Anterior cingulate cortex (tissue), 58 donors: ENCODE measurements around the gene FAT2.
"Not testable (repeated sequence)": the region's sequence is repeated elsewhere in the genome, so short reads cannot be mapped to it uniquely, and the experiment has no call there.

Experiments used
- DNase-seq, 58 donors: peaks; one replicate each; lab custom pipeline; 2025; lab: John Stamatoyannopoulos, UW

The FAT2 gene

DNA sequence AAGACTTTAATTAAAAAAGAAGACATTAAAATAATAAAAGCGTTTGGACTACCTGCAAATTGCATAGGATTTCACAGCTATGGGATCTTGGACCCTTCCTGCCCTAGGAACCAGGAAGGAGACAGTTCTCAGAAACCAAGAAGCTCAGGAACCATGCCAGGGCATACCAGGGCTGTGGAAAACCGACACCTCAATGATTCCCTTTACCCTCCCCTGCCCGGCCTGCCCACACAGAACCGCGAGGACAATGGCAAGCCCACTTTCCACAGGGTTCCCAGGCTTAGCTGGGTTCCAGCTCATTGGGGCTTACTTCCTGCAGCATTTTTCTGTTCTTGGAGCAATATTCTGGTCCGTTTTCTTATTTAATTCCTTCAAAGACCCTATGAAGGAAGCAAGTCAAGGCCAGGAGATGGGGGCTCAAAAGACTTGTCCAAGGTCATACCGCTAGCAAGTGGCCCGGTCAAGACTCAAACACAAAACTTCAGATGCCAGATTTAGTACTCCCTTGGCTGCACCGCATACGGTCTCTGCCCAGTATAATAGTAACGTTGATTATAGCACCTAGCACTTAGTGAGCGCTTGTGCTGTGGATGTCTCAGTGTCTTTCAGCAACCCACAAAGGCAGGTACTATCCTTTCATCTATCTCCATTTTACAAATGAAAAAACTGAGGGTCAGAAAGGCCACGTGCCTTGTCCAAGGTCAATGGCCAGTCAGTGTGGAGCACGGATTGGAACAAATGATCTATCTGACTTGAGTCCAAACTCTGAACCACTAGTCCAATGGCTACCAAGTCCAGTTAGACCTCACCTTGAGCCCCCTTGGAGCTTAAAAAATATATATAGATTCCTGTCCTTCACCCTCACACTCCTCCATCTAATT, 6.8 kb downstream of the FAT2 start:
- no peak for DNase-seq

DNA sequence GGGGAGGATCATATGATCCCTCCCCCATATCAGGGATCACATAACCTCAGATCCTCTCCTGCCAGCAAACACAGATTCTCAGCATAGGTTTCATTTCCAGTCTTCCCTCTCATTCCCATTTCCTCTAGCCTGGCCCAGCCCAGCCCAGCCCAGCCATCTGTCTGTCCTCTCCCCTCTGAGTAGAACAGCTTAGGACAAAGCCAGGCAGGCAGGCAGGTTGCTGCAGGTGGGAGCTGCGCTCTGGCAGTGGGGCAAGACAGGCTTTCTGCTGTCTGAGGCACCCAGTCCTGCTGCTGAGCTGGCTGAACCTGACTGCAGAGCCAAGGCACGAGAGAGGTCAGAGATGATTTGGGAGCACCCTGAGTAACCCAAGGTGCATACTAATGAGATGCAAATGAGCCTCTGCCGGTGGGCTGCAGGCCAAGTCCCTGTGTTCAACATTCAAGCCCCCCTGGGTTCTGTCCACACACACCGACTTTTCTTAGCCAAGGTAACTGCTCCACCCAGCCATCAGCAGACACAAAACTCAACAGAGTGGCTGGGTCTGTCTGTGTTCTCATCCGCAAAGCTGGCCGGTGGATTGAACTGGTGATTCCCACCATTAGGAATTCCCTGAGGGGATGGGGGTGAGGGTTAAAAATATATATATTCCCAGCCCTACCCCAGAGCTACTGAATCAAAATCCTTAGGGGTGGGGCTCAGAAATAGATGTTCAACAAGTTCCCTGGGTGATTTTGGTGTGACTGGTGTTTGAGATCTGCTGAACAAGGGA, 9.1 kb downstream of the FAT2 start:
- no peak for DNase-seq

DNA sequence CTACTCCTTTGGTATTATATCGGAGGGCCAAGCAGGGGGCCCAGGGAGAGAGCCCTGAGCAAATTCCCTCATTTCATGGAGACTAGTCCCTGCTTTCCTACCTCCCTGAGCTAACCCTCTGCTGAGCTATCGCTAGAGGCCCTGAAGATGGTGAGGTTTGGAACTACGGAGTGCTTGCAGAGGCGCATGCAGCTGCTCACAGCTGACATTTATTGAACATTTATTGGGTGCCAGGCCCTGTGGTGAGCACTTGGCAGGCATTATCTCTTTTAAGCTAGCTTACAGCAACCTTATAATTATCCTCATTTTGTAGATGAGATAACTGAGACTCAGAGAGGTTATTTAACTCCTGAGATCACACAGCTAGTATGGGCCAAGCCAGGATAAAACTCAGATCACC, 9.8 kb downstream of the FAT2 start:
- no peak for DNase-seq

DNA sequence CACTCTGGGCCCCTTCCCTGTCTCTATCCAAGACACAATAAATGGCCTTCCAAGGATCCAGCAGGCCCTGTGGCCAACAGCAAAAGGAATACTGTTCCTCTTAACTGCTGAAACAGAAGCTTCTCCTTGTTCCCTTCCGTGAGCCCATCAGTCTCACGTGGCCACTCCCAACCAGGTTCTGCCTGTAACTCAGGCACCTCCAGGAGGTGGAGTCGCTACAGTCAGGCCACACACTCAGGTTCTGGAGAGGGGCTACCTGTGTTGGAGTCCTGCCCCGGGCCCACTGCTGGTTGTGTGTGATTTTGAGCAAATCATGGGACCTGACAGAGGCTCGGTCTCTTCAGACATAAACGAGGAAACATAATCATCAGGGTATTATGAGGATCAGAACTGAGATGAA, 10.3 kb downstream of the FAT2 start:
- DNase-seq: no peak

DNA sequence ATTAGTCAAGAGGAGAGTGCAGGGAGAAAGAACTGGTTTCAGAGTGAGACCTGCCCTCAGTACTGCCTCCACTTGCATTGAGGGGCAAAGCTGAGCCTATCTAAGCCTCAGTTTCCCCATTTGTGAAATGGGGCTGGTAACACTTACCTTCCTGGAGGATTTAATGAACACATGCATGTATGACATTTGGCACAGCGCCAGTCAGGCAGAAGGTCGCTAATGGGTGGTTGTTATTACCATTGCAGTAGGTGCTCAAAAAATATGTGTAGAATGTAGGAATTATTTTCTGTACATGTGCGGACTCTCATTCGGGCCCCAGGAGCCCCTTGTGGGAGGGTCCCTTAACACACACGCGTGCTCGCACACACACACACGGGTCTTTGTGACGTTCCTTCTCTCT, 10.9 kb downstream of the FAT2 start:
- no peak for DNase-seq

DNA sequence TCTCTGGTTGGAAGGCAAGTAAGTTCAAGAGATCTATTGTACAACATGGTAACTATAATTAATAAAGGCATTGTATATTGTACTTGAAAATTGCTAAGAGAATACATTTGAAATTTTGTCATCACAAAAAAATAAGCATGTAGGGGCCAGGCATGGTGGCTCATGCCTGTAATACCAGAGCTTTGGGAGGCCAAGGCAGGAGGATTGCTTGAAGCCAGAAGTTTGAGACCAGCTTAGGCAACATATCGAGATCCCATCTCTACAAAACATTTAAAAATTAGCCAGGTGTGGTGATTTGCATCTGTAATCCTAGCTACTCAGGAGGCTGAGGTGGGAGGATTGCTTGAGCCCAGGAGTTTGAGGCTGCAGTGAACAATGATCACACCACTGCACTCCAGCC, 12.0 kb downstream of the FAT2 start:
- DNase-seq: not testable (repeated sequence)

DNA sequence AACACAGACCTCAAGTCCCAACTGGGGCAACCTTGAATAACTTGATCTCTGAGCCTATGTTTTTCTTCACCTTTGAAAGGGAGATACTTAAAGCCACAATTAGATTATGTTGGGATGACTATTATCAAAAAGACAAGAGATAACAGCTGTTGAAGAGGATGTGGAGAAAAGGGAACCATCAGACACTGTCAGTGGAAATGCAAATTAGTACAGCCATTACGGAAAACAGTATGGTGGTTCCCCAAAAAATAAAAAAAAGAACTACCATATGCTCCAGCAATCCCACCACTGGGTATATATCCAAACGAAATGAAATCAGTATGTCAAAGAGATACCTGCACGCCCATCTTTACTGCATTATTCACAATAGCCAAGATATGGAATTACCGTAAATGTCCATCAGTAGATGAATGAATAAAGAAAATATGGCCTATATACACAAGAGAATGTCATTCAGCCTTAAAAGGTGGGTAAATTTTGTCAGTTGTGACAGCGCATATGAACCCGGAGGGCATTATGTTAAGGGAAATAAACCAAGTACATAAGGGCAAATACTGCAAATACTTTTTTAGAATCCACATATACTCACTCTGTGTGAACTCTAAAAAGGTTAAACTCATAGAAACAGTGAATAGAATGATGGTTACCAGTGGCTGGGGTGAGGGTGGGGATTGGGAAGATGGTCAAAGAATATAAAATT, 12.7 kb downstream of the FAT2 start:
- no peak for DNase-seq

DNA sequence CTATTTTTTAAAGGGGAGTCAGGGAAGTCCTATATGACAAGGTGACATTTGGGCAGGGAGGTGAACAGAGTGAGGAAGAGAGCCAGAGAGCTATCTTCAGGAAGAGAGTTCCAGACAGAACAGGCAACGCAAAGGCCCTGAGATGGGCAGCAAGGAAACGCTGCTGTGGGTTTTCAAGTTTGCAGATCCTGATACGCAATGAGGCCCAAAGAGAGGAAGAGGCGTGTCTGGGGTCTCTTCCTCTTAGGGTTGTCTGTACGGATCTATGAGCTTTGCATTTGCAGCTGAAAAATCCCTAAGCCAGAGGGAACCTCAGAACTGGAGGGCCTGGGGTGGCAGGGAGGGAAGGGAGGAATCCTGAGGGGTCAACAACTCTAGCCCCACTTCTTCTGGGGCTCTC, 13.6 kb downstream of the FAT2 start:
- DNase-seq: peak in 1 of 58 donors; percentile 2

DNA sequence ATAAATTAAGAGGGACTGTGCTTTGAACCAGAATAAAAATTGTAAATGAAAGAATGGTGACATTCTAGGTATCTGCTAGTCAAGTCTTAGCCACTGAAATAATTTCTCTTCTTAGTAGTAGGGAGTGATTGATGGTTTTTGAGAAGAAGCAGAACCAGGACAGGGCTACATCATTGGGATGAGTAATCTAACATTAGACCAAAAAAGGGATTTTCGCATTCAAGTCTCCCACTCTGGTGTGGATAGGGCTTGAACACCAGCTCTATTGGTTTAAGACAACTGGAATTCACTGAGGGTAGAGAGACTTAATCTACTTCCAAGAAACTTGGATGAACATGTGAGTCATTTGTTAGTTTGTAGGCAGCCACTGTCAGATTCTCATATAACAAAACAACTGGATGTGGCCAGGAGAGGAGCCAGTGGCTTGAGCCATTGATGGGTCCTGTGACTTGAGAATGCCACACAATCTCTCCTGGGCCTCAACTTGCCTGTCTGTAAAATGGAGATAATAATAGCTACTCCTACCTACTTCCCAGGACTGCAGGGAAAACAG, 16.6 kb downstream of the FAT2 start:
- DNase-seq: no peak

DNA sequence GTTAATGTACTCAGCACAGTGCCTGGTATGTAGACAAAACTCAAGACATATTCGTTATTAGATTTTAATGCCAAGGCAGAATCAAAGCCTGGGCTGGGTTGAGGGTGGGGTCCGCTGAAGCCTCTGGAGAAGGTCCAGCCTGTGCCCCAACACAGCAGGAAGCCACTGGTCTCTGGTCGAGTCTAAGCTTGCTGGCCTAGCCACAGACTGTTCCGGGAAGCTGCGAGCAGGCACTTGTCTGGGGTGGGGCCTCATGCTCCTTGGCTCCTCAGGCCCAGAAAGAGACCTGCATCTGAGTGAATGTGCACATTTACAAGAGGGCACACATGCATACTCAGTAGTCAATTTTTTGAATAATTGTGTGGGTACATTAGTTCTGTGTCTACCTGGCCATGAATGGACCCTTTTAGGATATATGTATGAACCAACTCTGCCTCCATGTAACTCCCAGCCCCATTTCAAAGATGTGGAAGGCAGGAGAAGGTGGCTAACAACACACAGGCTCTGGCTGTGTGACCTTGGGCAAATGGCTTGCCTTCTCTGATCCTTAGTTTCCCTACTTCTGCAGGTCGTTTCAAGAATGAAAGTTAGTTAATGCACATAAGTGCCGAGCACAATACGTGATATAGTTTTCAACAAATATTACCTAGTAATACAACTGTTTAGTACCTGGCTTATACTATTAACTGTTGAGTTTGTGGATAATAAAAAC, 18.3 kb downstream of the FAT2 start:
- no peak for DNase-seq

DNA sequence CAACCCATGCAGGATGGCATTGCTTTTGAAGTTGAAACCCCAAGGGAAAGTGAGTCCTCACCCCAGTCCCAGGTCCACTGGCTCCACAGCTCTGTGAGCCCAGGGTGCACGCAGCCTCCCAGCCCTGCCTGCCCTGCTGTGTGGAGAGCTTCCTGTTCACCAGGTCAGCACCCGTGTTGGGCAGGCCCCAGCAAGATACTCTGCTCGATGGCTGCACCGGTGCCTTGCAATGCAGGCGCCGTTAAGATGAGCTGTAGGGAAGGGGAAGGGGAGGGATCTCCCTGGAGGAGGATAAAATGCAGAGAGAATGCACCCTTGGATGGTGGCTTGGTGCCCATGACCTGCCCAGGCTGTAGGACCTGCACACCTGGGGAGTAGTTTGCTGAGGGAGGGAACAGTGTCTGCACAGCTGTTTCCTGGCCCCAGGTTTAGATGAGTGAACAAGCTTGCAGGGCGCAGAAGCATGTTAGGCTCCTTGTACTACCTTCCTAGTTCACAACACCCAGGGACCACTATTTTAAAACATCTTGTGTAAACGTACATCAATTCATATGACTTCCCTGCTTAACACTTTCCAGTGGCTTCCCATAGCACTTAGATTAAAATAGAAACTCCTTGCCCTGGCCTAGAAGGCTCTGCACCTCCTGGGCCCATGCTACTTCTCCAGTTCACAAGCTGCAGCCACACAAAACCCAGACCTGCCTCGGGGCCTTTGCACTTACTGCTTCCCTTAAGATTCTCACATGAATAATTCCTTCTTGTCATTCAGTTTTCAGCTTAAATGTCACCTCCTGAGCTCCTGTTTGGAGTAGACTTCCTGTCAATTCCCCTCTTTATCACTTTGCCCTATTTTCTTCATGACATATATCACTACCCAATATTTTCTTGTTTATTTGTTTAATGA, 19.6 kb downstream of the FAT2 start:
- no peak for DNase-seq

DNA sequence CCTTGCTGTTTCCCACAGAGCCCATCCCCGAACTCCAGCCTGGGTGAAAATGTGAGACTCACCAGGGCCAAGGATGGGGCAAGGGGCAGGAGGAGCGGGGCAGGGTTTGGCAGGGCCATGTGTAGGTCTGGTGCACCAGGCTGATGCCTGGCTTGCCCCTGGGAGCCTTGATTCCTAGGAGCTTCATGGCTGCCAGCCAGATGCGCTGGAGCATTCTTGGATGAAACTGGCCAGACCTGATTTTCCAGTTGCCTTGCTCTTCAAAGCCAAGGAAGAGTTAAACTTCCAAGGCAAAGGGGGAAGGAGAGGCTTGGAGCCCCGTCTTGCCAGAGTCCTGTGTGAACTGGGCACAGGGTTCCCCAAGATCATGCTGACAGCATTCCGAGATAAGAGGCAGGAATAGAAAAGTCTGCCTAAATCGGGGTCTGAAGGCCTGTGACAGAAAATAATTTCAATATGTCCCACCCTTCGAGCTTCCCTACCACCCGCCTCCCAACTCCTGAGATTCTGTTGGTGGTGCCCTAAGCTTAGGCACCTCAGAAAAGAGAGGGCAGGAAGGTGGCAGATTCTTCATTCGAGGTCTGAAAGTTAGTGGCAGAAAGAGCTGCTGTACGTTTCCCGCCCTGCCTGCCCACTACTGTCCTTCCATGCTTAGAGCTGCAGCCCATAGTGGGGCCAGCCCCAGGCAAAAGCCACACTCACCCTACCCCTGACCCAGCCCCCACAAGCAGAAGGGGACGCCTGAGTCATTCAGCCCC, 20.4 kb downstream of the FAT2 start:
- DNase-seq: no peak

DNA sequence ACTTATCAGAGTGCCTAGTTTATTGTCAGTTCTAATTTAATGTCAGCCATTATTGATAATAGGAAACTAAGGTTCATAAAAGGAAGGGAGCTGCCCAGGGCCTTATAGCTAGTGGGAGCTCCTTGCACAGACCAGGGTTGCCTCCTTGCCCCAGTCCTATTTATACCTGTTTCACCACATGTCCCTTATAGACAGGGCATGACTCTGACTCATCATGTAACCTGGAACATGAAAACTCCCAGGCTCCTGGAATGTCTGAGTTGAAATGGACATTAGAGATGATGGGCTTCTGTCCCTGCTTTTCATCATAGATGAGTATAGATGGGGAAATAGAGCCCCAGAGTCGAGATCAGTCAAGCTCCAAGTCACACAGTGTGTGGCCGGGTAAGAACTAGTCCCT, 21.1 kb downstream of the FAT2 start:
- DNase-seq: no peak

DNA sequence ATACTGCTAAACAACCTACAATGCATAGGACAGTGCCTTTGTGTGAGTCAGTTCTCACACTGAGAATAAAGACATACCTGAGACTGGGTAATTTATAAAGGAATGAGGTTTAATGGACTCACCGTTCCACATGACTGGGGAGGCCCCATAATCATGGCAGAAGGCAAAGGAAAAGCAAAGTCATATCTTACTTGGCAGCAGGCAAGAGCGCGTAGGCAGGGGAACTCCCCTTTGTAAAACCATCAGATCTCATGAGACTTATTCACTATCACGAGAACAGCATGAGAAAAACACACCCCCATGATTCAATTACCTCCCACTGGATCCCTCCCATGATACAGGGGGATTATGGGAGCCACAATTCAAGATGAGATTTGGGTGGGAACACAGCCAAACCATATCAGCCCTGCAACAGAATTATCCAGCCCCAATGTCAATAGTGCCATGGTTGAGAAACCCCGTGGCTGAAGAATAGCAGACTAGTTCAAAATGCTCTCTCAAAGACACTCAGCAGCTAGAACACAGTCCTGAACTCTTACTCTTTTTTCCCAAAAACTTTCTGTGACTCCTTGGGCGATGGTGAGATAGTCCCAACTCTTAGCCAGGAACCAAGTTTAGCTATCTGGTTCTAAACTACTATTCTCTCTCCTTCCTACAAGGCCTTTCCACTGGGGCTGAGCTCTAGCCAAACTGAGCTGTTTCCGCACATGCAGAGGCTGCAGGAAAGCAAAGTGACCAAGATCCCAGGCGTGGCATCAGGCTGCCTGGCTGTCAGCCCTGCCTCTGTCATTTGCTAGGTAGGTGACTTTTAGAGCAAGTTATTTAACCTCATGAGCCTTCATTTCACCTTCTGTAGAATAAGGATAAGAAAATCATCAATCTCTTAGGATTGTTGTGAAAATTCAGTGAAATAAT, 21.7 kb downstream of the FAT2 start:
- DNase-seq: no peak

DNA sequence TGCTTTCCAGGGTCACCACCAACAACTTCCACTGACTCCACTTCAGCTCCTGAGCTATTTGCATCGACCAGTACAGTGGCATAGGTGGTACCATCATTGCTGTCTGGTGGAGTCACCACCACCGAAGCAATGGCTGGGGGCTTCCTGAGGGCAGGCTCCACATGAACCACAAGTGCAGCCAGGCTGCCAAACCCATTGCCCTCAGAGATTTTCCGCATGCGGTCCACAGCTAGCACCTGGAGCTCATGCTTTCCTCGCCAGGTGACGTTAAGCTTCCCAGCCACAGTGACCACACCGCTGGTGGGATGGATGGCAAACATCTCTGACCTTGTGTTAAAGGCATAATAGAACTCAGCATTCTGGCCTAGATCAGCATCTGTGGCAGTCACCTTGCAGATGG, 23.1 kb downstream of the FAT2 start:
- no peak for DNase-seq

DNA sequence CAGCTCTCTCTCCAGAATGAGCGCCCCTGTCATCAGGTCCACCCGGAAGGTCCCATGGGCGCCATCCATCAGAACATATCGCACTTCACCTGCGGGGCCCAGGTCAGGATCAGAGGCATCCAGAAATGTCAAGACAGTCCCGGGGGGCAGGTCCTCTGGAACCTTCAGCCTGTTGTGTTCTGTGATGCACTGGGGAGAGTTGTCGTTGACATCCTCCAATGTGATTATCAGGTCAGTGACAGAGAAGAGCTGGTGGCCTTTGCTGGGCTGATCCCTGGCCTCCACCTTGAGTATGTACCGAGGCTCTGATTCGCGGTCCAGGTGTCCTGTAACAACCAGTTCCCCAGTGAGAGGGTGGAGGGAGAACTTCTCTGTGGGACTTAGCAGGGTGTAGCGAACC, 25.2 kb downstream of the FAT2 start:
- no peak for DNase-seq

DNA sequence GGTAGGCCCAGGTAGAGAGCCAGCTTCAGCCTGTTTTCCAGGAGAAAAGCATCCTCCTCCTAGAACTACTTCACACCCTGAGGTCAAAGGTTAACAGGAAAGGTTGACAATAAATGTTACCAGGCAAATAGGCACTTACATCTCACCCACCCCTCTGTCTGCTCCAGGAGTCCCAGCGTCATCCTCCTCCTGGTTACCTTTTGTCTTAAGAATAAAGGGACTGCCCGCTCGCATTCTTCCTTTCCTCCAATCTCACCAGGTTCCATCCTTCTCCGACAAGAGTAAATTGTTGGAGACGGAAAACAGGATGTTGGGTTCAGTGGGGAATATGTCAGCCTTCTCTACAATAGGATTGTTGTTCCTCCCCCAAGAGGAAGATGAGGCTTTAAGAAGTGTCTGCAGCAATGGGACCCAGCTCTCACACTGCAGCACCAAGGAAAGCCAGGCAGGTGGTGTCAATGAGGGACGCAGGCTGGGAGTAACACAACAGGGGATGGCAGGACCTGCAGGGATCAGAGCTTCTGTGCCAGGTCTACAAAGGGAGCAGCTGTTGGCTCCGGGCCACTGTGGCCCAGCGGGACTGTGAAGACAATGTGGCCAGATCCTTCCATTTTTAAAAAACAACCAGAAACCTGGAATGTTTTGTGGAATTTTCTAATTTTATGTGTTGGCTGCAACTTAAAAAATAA, 29.0 kb downstream of the FAT2 start:
- no peak for DNase-seq
